GM21576 (cell line): ENCODE results near the gene ADGRF4.

ENCODE experiments used
- ATAC-seq: cut with Tn5 transposase; IDR thresholded peaks from one replicate; pipeline ENCODE4 v1.9.1; 2021; ENCODE audit warnings: mild to moderate bottlenecking, moderate library complexity; ENCODE audit not compliant: unreplicated experiment

Gene ADGRF4

DNA sequence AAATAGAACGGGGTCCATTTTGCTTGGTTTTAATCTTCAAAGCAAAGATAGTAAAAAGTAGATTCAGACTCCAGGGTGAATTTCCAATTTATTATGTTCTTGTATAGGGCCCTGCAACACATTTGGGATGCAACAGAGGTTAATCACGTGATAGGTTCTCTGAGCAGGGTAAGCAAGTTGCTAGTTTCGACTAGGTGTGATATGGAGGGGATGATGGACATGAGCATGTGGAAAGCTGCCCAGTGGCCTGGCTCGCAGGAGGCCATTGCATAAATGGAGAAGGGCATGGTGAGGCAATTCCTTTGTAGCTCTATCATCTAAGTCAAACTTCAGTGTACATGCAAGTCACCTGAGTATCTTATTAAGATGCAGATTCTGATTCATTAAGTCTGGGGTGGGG is 17.7 kb upstream of the ADGRF4 start:
- no peak for ATAC-seq

DNA sequence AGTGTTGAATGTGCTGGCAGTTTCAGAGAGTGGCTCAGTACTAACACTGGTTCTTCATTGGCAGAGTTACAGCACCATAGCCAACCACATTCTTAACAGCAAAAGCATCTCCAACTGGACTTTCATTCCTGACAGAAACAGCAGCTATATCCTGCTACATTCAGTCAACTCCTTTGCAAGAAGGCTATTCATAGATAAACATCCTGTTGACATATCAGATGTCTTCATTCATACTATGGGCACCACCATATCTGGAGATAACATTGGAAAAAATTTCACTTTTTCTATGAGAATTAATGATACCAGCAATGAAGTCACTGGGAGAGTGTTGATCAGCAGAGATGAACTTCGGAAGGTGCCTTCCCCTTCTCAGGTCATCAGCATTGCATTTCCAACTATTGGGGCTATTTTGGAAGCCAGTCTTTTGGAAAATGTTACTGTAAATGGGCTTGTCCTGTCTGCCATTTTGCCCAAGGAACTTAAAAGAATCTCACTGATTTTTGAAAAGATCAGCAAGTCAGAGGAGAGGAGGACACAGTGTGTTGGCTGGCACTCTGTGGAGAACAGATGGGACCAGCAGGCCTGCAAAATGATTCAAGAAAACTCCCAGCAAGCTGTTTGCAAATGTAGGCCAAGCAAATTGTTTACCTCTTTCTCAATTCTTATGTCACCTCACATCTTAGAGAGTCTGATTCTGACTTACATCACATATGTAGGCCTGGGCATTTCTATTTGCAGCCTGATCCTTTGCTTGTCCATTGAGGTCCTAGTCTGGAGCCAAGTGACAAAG is 17.0 kb upstream of the ADGRF4 start:
- no peak for ATAC-seq

DNA sequence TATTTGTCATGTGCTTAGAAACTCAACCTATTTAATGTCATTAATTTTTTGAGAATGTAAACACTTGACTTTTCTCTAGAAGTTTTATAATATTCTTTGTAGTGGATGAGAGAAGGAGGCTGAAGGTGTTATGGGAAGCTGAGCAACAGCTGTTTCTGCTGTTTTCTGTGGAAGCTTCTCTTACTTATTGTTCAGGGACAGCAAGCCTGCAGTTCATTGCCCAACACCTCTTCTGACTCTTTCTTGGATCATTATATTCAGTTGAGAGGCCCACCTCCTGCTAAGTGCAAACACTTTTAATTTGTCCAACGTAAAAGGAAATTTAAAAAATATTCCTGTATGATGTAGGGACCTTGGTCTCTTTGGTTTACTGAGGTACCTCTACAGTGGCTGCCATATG is 12.0 kb upstream of the ADGRF4 start:
- ATAC-seq = no peak

DNA sequence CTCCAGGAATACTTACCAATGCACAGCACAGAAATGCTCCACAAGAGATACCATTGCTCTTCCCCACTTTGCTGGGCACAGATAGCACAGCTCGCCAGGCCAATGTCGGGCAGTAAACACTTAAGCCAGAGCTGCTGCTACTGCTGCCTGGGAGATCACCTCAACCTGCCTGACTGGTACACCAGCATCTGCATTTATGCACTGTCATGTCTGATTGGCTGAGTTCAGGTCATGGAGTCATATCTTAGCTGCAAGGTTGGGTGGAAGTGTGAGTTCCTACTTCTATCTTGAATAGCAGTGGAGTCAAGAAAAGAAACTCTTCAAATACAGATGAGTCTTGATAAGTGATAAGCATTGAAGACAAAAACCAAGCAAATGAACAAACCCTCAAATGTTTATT is 10.9 kb upstream of the ADGRF4 start:
- no peak for ATAC-seq

DNA sequence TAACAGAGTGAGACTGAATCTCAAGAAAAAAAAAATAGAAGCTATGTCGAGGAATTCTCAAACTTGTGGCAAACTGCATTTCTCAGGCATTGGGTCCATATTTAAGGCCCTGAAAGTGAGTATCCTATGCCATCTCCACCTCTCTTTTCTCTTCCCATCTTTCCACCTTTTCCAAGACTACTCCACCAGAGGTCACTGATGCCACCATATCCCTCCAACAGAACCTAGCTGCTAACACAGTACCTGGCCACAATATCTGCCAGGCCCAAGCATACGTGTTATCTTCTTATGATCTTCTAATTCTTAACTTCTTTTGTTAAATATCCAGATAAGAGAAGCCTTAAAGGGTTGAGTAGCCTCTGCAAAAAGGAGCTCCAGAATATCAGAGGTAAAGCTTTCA is 8.2 kb upstream of the ADGRF4 start:
- no peak for ATAC-seq

DNA sequence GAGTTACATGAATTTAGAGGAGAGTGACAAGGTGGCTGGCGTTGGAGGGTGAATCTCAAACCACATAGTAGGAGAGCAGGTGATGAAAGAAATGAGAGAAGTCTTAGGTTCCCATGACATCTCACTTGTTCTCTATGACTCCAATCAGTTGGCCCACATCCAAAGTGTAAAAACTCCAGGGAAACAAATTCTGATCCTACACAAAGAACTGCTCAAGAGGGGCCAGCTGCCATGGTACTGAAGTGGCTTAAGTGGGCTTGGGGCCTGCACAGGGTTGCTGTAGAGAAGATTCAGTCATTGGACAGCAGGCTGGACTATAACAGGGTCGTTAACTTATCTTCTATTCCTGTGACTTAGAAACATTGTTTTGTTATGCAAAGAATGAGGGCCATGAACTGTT is 7.6 kb upstream of the ADGRF4 start:
- no peak for ATAC-seq

DNA sequence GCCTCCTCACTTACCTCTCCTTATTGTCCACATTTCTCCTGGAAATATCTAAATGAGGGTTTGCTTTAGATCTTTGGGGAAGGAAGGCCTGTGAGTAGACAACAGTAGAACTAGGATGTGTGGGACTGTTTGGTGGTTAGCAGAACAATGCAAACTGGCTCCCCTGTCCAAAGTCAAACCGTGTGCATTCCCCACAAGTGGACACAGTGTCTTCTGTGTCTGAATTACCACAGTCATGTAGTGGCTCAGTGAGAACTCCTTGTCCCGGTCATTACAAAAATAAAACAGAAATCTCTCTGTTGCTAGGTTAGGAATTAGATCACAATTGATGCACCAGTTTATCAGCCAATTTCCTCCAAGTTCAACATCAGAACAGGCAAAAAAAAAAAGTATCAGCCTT is 455 bp upstream of the ADGRF4 start:
- no peak for ATAC-seq

DNA sequence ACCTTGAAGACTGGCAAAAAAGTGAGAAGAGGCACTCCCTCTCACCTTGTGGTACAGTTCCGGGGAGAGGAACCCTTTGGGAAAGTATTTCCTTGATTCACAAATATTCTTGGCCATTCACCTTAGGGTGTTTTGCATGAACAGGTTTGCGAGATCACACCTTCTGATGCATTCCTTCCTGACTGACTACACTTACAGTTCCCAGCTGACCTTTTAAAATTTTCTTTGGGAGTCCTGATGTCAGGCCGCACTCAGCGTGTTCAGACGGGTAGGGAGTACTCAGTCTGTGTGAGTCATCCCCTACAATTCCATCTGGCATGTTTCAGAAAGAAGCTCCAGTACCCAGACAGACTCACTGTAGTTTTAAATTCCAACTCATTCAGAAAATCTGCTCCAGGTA is 1.7 kb downstream of the ADGRF4 start:
- ATAC-seq = no peak

DNA sequence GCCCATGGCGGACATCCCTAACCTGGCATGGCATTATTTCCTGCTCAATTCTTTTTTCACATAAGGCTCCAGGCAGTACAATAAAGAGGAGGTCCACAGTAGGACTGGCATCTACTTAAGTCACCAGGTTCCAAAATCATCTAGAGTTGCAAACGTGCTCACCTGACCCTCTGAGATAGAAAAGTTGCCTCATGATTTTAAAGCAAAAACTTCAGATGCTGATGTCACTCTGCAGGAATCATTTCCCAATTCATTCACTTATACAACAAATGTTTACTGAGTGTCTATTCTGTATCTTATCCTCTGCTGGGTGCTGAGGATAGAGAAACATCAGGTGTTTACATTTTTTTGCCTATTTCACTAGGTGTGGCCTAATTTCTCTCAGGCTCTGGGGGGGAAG is 2.2 kb downstream of the ADGRF4 start:
- ATAC-seq = no peak

DNA sequence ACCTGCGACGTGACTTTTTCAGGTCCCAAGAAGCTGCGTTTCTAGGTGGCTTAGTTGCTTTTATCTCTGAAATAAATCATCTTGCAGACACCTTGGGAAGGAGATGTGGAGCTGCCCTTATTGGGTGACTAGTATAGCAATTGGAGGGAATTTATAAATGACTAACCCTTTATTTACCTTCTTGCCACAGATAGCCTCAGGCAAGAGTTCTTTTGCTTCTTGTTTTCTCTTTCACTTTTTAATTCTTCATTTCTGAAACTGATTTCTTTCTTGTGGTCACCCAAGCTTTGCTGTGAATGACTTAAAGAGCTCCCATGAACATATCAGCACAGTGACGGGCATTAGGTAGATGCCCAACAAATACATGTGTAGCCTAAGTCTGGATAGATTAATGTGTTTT is 3.0 kb downstream of the ADGRF4 start:
- peak; percentile 93 for ATAC-seq

DNA sequence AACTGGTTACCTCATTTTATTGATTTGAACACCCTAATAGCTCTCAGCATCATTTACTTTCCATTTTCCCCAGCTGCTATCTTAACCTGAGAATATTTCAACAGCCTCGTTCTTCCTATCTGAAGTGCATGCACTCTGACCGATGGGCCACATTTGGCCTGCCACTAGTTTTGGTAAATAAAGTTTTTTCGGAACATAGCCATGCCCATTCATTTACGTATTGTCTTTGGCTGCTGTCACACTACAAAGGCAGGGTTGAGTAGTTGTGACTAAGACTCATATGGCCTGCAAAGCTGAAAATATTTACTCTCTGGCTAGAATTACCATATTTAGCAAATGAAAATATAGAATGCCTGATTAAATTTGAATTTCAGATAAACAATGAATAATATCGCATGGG is 10.8 kb downstream of the ADGRF4 start:
- no peak for ATAC-seq

DNA sequence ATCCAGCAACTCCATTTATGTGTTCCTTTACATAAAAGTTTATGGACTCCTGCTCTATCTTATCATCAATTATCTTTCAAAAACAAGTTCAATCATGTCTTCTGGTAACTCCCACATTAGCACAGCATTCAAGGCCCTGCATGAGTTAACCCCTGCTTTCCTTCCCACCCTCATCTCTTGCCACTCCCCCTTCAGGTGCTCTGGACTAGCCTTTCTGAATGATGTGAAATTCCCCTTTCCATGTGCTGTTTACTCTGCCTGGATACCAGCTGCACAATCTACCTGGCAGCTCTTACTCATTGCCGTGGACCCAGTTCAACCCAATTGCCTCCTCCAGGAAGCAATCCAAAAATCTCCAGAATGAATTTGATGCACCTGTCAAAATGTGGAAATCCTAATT is 11.9 kb downstream of the ADGRF4 start:
- ATAC-seq = no peak

DNA sequence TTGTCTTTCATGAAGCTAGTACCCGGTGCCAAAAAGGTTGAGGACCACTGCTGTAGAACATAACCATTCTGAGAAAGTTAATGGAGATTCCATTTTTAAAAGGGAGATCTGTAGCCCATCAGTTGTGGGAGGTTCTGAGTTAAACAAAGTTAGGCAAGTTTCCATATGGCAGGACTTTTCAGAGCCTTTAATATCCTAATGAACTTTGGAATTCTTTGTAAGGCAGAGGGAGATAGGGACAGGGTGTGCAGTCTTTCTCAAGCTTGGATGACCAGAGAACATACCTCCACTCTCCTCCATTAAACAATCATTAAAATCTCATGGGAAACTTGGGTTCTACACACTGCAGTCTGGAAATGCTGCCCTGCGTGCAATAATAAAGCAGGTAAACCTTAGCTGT is 14.8 kb downstream of the ADGRF4 start:
- ATAC-seq = no peak

DNA sequence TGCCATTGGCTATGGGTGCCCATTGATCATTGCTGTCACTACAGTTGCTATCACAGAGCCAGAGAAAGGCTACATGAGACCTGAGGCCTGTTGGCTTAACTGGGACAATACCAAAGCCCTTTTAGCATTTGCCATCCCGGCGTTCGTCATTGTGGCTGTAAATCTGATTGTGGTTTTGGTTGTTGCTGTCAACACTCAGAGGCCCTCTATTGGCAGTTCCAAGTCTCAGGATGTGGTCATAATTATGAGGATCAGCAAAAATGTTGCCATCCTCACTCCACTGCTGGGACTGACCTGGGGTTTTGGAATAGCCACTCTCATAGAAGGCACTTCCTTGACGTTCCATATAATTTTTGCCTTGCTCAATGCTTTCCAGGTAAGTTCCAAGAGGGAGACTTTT is 16.4 kb downstream of the ADGRF4 start:
- ATAC-seq = no peak

DNA sequence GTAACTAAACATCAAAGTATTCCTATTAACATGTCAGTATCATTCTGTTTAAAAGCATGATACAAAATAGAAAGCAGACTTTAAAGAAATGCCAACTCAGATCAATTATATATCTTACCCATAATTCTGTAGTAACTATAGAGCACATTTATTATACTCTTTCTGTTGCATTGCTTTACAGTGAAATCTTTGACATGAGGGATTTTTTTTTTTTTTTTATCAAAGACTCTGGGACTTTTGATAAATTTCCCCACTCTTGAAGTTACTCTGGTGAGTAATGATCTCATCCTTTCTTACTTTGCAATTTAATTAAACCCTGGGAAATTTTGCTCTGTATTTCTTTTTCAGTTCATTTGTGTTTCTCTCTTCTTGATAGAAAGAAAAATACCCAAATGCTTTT is 17.4 kb downstream of the ADGRF4 start:
- ATAC-seq = no peak

DNA sequence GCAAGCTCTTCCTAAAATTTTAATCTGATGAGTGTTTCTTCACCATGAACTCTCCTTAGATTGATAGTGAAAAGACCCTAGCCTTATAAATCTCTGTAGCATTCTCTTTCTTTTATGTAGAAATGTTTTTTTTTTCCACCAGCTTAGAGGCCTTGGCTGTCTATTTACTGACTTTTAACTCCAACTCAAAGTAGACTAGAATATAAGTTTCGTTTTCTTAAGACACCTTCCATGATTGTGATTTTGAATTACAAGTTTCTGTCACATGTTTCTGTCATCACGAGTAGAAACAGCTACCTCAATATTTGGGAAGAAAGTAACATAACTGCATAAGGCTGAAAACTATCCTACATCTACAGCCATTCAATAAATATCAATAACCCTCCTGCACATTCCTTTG is 17.8 kb downstream of the ADGRF4 start:
- ATAC-seq = no peak

DNA sequence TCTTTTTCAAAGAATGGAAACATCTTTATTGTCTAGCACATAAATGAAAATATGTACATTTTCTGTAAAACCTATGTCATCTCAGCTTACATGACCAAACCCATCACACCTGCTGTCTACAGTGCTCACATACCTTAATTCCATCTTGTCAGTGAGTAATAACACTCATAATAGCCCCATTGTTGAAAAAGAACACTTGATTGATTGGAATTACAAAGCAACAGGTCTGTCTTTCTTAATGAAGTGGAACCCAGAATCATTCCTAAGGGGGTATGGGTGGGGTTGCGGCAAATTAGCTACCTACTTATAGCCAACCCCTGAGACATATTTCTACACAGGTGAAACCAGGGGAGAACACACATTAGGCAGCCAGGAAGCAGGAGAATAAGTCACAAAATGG is 20.2 kb downstream of the ADGRF4 start:
- no peak for ATAC-seq

DNA sequence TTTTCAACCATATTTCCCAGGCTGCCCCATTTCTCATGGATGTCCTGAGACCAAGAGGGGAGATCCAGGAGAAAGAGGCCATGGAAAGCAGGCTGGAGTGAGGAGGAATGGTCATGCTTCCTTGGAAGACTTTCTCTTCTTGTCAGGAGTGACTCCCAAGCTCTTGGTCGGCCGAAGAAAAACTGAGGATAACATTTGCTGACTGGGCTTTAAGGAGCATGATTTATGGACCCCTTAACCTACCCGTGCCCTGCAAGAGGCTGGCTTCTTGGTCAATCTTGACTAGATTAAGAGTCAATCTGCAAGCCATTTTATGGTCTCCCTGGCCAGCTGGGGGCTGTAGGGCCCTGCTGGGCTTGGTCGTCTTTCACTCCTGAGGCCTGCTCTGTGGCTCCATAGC is 22.8 kb downstream of the ADGRF4 start:
- no peak for ATAC-seq

DNA sequence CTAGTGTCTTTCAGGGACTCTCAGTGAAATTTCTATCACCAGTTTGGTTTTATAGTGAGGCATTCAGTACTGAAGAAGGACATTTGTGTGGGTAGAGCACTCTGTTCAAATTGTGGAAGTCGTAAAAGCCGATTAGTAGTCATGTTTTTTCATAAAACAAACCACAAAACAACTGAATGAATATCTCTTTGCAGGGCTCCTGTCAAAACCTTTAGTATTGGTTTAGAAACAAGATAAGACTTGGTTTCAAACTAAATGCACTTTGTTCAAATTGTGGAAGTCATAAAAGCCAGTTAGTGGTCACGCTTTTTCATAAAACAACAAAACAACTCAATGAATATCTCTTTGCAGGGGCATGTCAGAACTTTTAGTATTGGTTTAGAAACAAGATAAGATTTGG is 23.8 kb downstream of the ADGRF4 start:
- peak; percentile 71 for ATAC-seq

DNA sequence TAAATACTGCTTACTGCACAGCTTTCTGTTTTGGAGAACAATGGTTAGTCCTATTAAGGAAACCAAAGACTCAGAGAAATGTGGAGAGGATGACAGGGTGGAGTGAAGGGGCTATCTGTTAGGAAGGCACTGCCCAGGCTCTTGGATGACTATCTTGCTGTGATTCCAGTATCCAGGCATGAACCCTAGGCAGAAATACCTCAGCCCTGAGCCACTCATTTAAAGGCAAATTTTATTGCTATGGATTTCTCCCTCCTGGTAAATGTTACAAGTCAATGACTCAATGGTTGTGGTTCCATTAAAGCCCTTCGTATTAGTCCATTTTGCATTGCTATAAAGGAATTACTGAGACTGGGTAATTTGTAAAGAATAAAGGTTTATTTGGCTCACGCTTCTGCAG is 25.9 kb downstream of the ADGRF4 start:
- no peak for ATAC-seq

DNA sequence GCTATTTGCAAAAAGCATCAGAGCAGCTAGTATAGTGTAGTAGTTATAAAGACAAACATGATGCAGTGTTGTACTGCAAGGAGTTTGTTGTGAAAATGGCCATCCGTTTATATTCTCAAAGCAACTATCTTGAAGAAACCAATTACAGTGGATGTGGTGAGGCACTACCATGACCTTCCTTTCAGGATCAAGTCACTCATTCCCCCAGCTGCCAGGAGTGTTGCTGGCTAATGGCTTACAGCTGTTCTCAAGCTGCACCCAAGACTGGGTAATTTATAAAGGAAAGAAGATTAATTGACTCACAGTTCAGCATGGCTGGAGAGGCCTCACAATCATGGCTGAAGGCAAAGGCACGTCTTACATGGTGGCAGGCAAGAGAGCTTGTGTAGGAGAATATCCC is 29.0 kb downstream of the ADGRF4 start:
- no peak for ATAC-seq

DNA sequence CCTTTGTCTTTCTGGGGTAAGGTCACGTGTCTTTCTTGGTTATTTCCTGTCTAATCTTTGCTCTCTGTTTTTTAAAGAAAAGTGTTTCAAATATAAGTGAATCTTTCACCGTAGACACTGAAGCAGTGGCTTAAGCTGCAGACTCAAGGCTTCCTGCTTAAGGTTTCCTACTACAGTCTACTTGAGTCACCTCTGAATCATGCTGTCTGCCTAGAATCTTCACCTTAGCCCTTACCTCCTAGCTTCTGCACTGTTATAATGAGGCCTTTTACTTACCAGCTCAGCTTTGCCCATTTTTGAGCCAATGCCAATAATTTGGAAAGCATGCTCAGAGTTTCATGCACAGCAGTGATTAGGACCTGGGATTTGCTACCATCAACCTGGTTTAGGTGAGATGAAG is 30.6 kb downstream of the ADGRF4 start:
- ATAC-seq = no peak

DNA sequence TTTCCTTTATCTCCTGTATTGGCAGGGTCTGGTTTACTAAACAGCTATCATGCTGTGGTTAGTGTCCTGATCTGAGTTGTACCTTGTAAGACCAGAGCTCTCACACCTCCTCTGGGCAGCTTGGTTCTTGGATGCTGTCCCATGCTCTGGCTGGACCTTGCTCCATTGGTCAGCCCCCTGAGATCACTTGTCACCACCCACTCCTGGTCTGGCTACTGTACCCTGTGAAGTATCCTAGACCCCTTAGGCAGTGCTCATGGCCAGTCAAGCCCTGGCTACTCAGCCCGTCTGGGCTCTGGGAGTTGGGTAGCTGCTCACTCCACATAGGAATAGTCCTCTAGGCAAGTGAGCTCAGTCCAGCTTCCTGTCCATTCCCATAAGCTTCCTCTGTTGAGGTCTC is 31.1 kb downstream of the ADGRF4 start:
- ATAC-seq = no peak
